Stimulated activated CD4-positive, alpha-beta T cell treated with anti-CD3 and anti-CD28 coated beads, Interleukin-1b, Interleukin-23, amount 100 ng/mL, for 1 hour (primary cell): Measurements from ENCODE around the gene CHRNA4.

ENCODE experiments used
- DNase-seq, 2 donors: peaks; one replicate each; pipeline ENCODE4 v3.0.0-alpha.2; 2020; ENCODE audit warnings: low read depth in 2 of 2

CHRNA4 gene

GRCh38 chr20:63334356-63334755 lies 26.8 kb downstream of the CHRNA4 start:
- DNase-seq, result no peak

GRCh38 chr20:63333241-63333836 lies 27.8 kb downstream of the CHRNA4 start:
- DNase-seq, result no peak

- no peak for DNase-seq
These were observed 28.5 kb downstream of the CHRNA4 start for GRCh38 chr20:63332488-63333240.

GRCh38 chr20:63331741-63332400 lies 29.3 kb downstream of the CHRNA4 start:
- DNase-seq, result no peak

- no peak for DNase-seq
These were observed 30.2 kb downstream of the CHRNA4 start for GRCh38 chr20:63330940-63331339.

GRCh38 chr20:63330084-63330760 lies 30.9 kb downstream of the CHRNA4 start:
- DNase-seq, result no peak

GRCh38 chr20:63329331-63330083 lies 31.6 kb downstream of the CHRNA4 start:
- DNase-seq, result no peak

- DNase-seq, result no peak
These were observed 32.4 kb downstream of the CHRNA4 start for GRCh38 chr20:63328718-63329275.

GRCh38 chr20:63328026-63328700 lies 33.0 kb downstream of the CHRNA4 start:
- DNase-seq, result no peak

GRCh38 chr20:63327231-63327745 lies 33.9 kb downstream of the CHRNA4 start:
- DNase-seq, result no peak

GRCh38 chr20:63326314-63327230 lies 34.6 kb downstream of the CHRNA4 start:
- no peak for DNase-seq

GRCh38 chr20:63325554-63326313 lies 35.4 kb downstream of the CHRNA4 start:
- no peak for DNase-seq

- DNase-seq, result no peak
These were observed 36.1 kb downstream of the CHRNA4 start for GRCh38 chr20:63325021-63325471.

- no peak for DNase-seq
These were observed 37.7 kb downstream of the CHRNA4 start for GRCh38 chr20:63323357-63323981.

GRCh38 chr20:63322933-63323273 lies 38.2 kb downstream of the CHRNA4 start:
- DNase-seq, result no peak

- DNase-seq, result no peak
These were observed 38.8 kb downstream of the CHRNA4 start for GRCh38 chr20:63322146-63322932.

- DNase-seq, result no peak
These were observed 39.9 kb downstream of the CHRNA4 start for GRCh38 chr20:63321148-63321831.
